Measurements from ENCODE around the gene MAMLD1.

Gene MAMLD1

GRCh38 chrX:150364347-150365050 is 1.4 kb downstream of the MAMLD1 start:
- ChIA-PET POLR2A (interaction anchor here (0.7 to 4.7 kb wide), 5 partner anchors 12 to 425 kb away, joined by 3 to 21 read pairs (median 4); no protein-coding TSS in a partner anchor), CTCF (interaction anchor here (0.7 to 2.6 kb wide), 14 partner anchors 12 to 425 kb away, joined by 3 to 14 read pairs (median 4); no protein-coding TSS in a partner anchor)
- Histone ChIP-seq H3K9me3 (ENCODE audit: control insufficient read depth, insufficient read depth, low read depth, low read length) (no peaks in the 10 kb centered on the region), H3K4me1 (ENCODE audit: control insufficient read depth, insufficient read depth, low read length) (peaks cover 3% of the 10 kb centered on the region; the same call in 1 of the 2 replicates), H3K36me3 (ENCODE audit: control insufficient read depth in 2 of 2, insufficient read depth in 1 of 2, low read length in 2 of 2) (no peaks in the 10 kb centered on the region), H3K4me3 (ENCODE audit: low read depth, low read length) (peak overlapping the region; percentile 59), H3K27ac (ENCODE audit: extremely low read depth, low read depth, low read length) (peak overlapping the region; percentile 67)
- TF ChIP-seq ZNF423 (tag by site-specific recombination; IDR thresholded peaks at IDR 0.05) (no peak), ZFHX2 (tag by site-specific recombination; conservative IDR thresholded peaks at IDR 0.05) (peak; percentile 87), ZNF133 (tag by site-specific recombination; IDR thresholded peaks at IDR 0.05) (no peak), GFI1B (tag by site-specific recombination; IDR thresholded peaks at IDR 0.05) (no peak), PRDM6 (tag by site-specific recombination; IDR thresholded peaks at IDR 0.05) (no peak), ZSCAN30 (tag by site-specific recombination; IDR thresholded peaks at IDR 0.05) (no peak), PRDM1 (tag by site-specific recombination; IDR thresholded peaks at IDR 0.05) (no peak), ZNF704 (tag by site-specific recombination; IDR thresholded peaks at IDR 0.05) (no peak), GLIS1 (tag by site-specific recombination; IDR thresholded peaks at IDR 0.05) (no peak), HIC1 (tag by site-specific recombination; IDR thresholded peaks at IDR 0.05) (peak; percentile 70; the same call in 1 of the 2 replicates), MEIS1 (CRISPR knock-in tag; IDR thresholded peaks at IDR 0.05; ENCODE audit: borderline replicate concordance) (no peak), YY2 (tag by site-specific recombination; IDR thresholded peaks at IDR 0.05) (no peak), KLF7 (tag by site-specific recombination; IDR thresholded peaks at IDR 0.05; ENCODE audit: borderline replicate concordance) (0 out of 2 replicates have a peak, but pooled peaks have one; percentile 12), ZIC2 (tag by site-specific recombination; IDR thresholded peaks at IDR 0.05) (peak; percentile 64), ZNF16 (tag by site-specific recombination; IDR thresholded peaks at IDR 0.05; ENCODE audit: low read depth) (no peak), ZBTB20 (tag by site-specific recombination; IDR thresholded peaks at IDR 0.05) (no peak; the same call in 1 of the 2 replicates), ZNF23 (tag by site-specific recombination; IDR thresholded peaks at IDR 0.05; ENCODE audit: borderline replicate concordance) (no peak), SP2 (tag by site-specific recombination; IDR thresholded peaks at IDR 0.05) (no peak), ZNF19 (tag by site-specific recombination; IDR thresholded peaks at IDR 0.05; ENCODE audit: low read depth) (no peak), ZNF280C (tag by site-specific recombination; IDR thresholded peaks at IDR 0.05) (no peak), INSM2 (tag by site-specific recombination; IDR thresholded peaks at IDR 0.05) (no peak), ZNF148 (tag by site-specific recombination; IDR thresholded peaks at IDR 0.05; ENCODE audit: borderline replicate concordance) (no peak), ZNF768 (tag by site-specific recombination; IDR thresholded peaks at IDR 0.05) (no peak), GLIS2 (tag by site-specific recombination; IDR thresholded peaks at IDR 0.05) (peak; percentile 67; the same call in 1 of the 2 replicates), ZNF155 (tag by site-specific recombination; IDR thresholded peaks at IDR 0.05) (no peak)

All from HEK293 (cell line).